G401.6 (cell line): Measurements from ENCODE around the gene NTM.

Experiments used
- FAIRE-seq: peaks from 2 replicates; lab custom pipeline; 2012; peaks lifted over from hg19 to GRCh38; lab: Jason Lieb, UNC

The NTM gene

DNA sequence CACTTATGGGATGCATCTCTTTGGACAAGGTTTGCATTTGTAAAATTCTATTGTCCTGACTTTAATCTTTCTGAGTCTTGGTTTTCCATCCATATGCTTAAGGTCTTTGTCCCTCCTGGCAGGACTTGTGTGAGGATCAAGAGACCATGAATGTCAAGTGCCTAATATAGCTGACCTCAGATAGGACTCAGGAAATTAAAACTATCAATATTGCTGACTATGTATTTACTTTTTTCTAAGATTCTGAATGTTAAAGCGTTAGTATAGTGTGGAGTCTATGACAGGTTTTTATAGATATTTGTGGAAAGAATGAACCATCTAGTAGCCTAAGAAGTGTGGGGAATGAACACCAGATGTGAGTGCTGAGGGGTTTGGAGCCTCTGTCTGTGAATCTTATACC is 637.8 kb downstream of the NTM start:
- FAIRE-seq: no peak

DNA sequence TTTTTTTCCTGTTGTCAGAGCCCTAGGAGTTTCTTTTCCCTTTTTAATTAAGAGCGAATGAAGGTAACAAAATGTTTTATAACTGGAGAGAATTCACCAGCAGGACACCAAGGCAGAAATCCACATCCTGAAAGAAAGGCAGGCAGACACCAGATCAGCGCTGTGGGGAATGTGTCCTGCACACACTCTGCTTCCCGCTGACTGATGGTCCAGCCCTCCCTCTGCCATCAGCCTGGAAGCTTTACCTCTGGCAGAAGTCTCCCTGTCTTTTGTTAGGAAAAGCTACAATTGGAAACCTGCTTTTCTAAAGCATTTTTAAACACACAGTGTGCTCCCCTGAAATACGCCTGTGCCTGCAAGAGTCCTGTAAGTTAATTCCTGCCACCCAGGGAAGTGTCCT is 638.5 kb downstream of the NTM start:
- FAIRE-seq: no peak

DNA sequence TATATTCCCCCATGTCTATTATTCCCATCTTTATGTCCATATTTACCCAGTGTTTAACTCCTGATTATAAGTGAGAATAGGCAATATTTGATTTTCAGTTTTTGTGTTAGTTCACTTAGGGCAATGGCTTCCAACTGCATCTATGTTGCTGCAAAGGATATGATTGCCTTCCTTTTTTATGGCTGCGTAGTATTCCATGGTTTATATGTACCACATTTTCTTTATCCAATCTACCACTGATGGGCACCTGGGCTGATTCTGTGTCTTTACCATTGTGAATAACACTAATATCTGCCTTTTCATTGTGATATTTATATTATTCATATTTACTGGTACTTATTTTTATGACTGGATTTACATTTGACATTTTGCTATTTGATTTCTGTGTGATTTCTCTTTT is 649.6 kb downstream of the NTM start:
- no peak for FAIRE-seq

DNA sequence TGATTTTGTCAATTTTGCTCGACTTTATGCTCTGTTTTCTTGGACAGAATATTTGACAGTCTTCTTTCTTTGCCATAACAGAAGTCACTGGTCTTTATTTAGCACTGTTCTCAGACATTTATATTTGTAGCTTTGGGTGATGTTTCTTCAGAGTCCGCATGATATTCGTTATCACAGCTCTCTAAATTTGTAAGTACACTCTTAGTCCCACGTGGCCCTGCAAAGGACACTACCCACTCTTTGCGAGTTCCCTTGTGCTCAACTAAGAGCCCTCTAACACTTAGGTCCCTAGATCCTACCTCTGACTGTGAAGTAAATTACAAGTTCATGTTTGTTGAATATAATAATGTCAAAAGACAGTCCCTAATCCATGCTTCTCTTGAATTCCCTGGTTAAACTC is 651.9 kb downstream of the NTM start:
- no peak for FAIRE-seq

DNA sequence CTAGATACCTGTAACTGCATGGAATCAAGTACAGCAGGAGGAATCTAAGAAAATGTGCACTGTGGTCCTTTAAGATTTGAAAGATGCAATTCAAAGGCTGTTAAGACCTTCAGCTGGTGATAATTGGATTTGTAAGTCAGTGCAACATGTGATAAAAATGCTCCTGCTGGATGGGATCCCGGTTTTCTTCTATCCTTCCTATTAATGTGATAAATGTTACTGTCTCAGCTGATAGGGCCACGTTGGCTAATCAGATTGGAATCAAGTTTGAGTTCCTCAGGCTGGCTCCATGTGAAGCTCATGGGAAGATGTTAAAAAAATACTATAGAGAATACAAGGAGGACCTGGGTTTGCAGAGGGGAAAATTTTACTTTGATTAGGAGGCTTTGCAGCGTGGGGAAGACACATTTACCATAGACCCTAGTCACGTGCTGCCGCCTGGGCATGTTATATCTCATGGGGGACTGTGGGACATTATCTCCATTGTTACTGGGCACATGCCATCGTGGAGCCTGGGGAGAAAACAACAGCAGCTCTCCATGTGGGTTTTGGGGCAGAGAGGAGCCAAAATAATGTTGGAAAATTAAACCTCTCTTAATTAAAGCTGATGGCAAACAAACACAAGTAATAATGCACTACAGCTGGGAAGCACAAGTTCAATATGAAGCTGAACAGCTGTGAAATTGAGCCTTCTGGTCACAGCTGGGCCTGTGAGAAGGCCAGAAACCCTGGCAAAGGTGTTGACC is 652.5 kb downstream of the NTM start:
- no peak for FAIRE-seq

DNA sequence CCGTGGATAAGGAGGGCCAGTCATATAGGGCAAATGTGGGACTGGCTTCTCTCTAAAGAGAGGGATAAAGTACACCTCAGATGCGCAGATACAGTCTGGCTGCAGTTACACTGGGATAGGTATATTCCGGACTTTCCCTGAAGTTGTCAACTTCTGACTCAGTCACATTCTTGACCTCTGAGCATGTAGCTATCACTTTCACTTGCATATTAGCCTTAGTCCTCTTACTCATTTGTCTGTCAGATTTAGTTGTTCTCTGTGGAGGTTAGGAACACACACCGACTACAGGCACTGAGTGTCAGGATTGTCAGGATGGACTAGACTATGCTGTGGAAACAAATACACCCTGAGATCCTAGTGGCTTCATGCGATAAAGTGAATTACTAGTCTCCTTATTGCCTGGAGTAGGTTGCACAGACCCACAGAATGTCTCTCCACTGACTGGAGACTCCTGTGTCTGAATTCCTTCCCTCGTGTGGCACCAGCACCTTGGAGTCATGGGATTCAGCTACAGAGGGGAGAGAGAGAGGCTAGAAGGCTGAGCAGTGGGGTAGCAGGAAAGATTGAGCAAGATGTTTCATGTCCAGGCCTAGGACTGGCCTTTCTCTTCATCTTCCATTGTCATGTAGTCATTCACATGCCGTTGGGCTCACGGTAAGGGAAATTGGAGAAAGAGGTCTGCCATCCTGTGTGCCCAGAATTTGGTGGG is 654.3 kb downstream of the NTM start:
- no peak for FAIRE-seq

DNA sequence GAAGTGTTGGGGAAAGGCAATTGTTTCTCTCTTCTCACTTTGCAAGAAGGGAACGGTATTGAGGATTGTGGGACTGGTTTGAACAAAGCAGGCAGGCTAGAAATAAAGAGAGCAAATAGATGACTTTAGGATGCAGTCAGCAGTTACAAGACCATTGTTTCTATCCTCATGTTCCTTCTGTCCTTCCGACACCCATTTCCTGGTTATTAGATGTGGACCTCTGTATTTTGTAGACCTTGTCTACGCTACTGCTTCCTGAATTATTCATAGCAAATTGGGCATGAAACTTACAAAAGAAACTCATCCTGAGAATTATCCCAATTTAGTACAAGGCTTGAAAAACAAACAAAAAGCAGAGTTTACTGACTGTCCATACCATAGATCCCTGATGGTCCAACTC is 656.3 kb downstream of the NTM start:
- no peak for FAIRE-seq

DNA sequence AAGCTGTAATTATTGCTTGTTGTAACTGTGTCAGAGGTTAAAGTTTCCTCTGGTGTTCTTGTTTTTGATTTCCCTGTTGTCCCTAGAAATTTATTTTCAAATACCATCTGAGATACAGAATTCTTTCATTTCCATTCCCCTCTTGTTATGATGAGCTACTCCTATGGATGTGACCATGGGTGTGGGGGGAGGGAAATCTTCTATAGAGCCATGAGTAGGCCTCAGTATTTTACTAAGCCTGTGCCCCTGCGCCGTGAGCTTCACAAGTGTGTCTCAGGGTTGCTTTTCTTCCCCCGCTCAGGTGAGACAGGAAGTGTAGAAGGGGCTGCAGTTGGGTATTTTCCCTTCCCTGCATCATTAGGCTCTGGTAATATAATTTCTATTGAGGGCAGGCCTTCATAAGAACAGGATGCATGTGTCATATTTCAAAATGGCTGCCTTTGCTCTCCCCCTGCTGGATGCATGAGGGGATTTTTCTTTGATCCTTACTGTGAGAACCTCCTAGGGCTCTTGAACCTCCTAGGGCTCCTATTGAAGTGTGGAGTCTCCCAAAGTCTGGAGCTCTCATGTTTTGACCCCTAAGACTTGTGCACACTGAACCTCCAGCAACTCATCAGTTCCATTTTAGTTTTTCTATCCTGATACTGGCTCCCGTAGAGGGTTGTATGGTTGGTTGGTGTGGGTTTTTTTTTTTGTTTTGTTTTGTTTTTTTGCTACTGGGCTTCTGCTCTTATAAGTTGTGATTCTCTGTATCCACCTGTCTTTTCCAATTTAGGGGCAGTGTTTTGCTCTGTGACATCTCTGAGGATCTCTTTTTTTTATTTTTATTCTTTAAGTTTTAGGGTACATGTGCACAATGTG is 658.2 kb downstream of the NTM start:
- no peak for FAIRE-seq

DNA sequence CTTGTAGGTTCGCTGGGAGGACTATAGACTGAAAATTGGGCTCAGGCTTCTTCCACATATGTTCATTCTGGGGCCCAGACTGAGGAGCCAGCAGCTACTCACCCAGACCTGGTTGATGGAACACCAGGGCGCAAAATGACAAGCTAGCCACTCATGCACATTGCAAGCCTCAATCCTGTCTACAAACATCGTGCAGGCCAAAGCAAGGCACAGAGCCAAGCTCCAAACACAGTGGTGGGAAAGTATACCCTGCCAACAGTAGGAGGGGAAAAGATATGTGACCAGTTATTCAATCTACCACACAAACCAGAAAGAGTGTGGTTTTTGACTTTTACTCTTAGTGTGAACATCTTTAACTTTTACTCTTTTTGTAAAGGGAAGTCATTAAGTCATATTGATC is 660.5 kb downstream of the NTM start:
- FAIRE-seq: no peak

DNA sequence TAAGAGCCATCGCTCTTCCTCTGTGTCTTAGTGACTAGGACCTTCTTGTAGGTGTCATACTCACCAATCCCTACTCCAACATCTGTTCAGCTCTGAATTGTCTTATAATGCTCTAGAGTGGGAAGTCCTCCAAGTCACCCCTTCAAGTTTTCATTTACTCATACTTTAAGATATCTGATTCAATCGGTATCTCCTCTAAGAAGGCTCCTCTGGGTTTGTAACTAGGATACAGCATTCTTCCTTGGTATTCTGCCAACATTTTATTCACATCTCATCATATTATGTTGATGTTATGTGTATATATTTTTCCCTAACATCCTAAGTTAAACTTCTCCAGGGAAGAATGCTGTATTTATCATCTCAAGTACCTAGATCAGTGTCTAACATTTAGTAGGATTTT is 662.1 kb downstream of the NTM start:
- FAIRE-seq: no peak

DNA sequence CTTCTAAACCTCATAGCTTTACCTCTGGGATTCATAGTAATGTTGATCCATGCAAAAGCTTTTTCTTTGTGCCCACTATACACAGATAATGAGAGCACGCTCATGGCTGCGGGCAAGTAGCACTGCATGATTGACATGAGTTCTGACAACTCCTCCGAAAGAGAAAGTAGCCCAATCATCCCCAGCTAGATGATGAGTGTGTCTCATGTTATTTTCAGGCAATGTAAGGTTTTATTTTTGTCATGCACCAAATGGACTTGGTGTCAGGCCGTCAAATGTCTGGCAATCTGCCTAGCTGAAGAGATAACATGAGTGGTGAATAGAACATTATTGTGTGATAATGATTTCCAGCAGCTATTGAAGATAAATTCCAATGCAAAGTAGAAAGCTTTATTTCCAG is 662.6 kb downstream of the NTM start:
- FAIRE-seq: no peak

DNA sequence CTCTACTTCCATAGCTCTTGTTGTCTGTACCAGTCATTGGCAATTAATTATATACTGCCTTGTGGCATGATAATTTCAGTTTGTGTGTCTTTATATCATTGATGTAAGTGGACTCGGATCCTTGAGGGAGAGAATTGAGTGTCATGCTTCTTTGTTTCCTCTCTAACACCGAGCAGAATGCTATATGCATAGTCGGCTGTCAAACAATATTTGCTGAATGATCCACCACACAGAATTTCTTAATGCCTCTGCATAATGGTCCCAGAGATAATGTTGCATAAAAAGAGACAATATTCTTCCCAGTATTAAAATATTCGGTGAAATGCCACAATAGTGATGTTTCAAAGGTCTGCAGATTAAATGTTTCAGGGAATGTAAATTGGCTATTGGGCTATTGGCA is 664.8 kb downstream of the NTM start:
- no peak for FAIRE-seq

DNA sequence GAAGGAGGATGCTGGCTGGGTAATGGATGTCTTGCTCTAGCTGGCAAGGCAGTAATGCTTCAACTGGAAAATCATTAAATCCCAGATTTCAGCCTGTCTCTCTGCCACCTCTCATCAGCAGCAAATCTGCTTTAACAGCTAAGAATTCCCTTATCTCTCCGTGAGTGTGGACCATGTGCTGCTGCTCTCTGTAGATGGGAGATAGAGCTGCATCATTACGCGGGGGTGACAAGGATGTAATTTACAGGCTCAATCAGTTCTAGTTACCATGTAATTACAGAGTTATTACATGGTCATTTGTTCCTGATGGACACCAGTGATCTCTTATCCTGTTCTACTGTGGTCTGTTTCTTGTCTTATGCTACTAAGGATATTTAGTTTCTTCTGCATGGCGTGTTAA is 665.4 kb downstream of the NTM start:
- no peak for FAIRE-seq

DNA sequence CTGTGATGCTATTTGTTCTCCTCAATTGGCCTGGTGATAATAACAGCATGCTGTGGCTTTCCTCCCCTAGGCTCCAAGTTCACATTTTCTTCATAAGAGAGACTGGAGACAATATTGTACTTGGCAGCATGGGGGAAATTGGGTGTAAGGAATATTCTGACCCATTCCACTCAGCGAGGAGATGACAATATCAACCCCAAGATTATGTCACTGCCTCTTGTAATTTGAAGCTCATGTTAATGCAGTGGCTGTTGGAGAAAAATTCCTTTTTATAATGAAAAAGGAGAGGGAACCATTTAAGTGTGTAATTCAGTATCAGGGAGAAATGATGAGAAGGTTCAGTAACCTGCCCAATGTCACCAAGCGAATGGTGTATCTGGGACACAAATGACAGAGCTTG is 665.8 kb downstream of the NTM start:
- no peak for FAIRE-seq

DNA sequence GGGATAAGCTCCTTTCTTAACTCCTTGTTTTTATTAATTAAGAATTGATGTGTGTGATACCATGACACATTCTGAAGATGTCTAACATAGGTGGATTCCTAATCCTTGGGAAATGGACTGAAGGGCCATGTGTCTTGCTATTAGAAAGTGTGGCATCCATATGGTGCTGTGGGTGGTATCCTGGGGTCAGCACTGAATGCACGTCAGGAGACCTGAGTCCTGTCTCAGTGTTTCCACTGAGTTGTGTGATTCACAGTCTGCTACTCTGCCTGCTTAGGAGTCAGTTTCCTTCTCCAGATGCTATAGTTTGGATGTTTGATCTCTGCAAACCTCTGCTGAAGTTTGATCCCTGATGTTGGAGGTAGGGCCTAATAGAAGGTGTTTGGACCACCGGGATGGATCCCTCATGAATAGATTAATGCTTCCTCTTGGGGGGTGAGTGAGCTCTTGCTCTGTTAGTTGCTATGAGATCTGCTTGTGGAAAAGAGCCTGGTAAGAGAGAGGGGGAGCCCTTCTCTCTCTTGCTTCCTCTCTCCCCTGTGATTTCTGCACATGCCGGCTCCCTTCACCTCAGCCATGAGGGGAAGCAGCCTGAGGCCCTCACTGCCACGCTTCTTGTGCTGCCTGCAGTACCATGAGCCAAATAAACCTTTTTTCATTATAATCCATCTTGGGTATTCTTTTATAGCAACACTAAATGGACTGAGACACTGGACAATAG is 666.5 kb downstream of the NTM start:
- FAIRE-seq: no peak

DNA sequence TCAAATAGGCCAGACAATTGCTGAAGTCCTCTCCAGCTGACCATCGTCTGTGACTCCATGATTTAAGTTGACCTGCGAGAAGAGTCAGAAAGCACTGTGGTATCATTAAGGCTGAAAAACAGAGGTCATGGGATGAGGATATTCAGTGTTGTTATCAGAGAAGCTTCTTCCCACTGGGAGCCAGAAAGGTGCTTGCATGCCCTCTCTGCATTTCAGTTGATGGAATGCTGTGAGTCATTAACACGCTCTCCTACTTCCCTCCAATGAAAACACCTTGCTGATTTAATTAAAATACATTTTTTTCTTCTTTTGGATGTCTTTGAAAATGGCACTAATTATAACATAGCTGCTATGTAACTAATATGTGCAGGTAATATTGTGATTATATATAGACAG is 667.0 kb downstream of the NTM start:
- no peak for FAIRE-seq

DNA sequence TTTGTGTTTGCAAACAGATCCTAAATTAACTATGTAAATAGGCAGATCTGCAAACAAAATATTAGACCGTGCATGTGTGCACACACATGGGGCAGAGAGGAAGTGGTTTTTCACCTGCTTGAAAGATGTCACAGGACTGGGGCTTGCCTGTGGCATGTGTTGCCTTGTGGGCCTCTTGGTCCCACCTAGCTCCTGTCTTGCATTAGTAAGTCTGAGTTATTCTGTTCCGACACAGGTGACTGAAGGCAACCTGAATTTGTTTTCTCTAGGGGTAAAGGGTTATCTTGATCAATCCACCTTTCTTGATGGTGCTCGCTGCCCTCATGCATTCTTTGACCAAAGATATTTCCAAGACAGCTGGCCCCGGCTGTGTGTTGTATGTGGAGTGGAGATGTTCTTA is 667.5 kb downstream of the NTM start:
- no peak for FAIRE-seq

DNA sequence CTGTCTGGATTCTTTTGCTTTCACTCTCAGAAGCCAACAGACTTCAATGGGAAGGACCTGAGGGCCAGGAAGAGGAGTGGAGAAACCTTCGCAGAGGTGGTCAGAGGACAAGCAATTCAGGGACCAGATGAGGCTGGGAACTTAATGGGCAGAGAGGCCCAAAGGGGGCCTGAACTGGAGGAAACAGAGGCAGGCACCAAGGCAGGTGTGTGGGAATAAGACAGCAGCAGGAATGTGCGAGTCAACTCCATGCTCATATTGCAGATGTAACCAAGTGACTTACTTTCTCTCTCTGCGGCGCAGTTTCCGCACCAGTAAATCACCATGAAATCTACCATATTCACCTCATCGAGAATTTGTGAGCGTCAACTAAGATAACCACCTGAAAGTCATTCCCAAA is 669.1 kb downstream of the NTM start:
- FAIRE-seq: no peak

DNA sequence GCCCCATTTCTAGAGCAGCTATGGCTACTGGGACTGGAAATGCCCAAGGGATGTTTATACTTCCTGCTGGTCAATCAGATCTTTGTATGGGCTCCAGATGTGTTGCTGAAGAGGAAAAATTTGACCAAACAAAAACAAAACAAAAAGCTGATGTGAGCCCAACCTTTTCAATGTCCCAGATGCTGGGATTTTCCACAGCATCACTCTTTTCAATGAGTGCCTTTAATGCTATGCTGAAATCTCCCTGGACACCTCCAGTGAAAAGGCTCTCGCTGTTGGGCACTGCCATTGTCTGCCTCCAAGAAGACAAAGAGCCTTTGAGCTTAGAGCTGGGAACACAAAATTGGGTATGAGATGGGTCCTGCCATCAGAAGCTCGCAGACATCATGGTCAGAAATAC is 671.9 kb downstream of the NTM start:
- FAIRE-seq: no peak

DNA sequence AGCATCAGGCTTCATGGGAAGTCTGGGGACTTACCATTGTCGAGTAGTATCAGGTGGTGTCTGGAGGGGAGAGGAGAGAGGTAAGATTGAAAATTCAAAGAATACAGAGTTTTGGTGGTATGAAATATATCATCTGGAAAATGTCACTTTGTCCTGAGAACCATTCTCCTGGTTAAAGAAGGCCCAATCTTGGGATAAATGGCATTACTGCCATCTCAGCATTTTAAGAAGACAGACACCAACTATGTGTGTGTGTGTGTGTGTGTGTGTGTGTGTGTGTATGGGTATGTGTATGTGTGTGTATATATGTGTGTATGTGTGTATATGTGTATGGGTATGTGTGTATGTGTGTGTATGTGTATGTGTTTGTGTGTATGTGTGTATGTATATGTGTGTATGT is 673.3 kb downstream of the NTM start:
- no peak for FAIRE-seq

DNA sequence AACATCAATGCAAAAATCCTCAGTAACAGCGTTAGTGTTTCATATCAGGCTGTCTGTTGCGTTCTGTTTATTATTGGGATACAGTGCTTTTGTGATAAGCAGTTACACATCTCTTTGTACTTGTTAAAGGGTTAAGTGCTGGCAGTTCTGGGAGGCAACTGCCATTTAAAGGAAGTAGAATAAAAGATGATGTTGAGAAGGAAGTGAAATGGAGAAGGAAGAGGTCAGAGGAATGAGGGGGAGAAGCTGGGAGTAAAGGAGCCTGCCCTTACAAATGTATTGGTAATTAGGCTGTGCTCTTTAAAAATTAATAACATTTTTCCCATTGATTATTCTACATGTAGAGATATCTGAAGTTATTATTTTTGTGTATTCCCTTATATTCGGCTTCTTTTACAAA is 674.7 kb downstream of the NTM start:
- FAIRE-seq: no peak

DNA sequence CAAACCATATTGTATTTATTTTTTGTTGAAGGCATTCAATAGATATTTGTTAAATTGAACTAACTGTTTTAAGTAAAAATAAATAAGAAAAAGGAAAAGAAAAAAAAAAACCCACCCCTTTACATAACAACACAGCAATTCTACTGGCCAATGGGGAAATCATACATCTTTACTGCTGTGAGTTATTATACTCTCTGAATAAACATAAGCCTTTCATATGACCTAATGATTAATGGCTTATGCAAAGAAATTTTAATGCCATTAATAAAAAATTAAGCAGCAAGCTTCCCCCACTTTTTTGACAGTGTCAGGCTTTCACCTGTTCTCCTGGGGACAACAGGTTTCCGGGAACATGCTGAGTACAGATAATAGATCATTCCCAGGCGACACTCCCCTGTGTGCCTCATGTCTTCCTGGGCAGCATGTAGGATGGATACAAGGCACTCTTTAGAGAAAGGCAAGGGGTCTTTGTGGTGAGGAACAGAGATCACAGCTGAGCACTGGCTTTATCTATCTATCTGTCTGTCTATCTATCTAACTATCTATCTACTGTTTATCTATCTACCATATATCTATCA is 676.0 kb downstream of the NTM start:
- FAIRE-seq: no peak
